Measurements from ENCODE around the gene SHB.

DNA sequence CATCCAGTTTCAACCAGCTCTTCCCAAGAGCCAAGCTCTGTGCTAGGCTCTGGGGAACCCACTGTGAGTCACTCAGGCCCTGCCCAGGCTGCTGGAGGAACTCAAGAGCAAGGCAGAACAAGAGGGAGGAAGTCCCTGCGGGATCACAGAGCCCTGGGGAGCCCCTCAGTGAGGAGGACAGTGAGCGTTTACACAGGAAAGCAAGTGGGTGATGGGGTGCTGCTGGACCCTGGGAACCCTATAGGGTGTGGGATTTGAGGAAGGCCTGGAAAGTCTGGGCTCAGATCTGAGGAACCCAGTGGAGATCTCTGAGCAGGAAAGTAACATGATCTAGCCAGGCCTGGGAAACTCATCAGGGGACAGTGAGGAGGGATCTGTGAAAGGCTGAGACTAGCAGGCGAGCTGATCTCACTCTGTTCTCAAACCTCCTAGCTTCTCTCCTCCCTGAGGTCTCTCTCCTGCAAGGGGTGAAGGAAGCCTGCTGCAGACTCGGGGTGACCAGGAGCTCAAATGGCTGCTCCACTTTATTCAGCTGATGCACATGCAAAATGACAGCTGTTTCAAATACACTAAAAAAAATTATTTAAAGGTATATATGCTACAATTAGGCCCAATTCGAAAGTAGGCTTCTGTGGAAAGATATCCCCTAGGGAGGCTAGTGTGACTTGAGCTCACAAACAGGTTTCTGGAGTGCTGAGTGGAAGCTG lies 70.0 kb downstream of the SHB start:
- TF ChIP-seq, protein P1, sequence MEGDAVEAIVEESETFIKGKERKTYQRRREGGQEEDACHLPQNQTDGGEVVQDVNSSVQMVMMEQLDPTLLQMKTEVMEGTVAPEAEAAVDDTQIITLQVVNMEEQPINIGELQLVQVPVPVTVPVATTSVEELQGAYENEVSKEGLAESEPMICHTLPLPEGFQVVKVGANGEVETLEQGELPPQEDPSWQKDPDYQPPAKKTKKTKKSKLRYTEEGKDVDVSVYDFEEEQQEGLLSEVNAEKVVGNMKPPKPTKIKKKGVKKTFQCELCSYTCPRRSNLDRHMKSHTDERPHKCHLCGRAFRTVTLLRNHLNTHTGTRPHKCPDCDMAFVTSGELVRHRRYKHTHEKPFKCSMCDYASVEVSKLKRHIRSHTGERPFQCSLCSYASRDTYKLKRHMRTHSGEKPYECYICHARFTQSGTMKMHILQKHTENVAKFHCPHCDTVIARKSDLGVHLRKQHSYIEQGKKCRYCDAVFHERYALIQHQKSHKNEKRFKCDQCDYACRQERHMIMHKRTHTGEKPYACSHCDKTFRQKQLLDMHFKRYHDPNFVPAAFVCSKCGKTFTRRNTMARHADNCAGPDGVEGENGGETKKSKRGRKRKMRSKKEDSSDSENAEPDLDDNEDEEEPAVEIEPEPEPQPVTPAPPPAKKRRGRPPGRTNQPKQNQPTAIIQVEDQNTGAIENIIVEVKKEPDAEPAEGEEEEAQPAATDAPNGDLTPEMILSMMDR (IDR thresholded peaks at IDR 0.05 in 2 of 3, conservative IDR thresholded peaks at IDR 0.05 in 1 of 3; ENCODE audit: borderline replicate concordance in 1 of 3, insufficient read depth in 1 of 3, low read depth in 2 of 3, low read length in 2 of 3): no peak
- TF ChIP-seq ZFX (IDR thresholded peaks at IDR 0.05) (no peak), SIN3A (IDR thresholded peaks at IDR 0.05; ENCODE audit: low read depth) (no peak), POLR2A (IDR thresholded peaks at IDR 0.05; ENCODE audit: borderline replicate concordance, extremely low read depth, insufficient read depth, insufficient read length) (no peak), EGR1 (IDR thresholded peaks at IDR 0.05; ENCODE audit: low read depth) (no peak)
